NCI-H2107 treated with DMSO at 0.1 percent for 48 hours (cell line): Measurements from ENCODE around the gene SYTL5.

Experiments
- DNase-seq: peaks from one replicate; lab custom pipeline; 2025; ENCODE audit not compliant: unreplicated experiment; lab: John Stamatoyannopoulos, UW

The SYTL5 gene

GRCh38 chrX:38018766-38019425, 12.5 kb downstream of the SYTL5 start:
- DNase-seq: no peak

- no peak for DNase-seq
Observed at GRCh38 chrX:38028300-38028699, 21.9 kb downstream of the SYTL5 start.

- no peak for DNase-seq
Observed at GRCh38 chrX:38036466-38036865, 30.1 kb downstream of the SYTL5 start.

GRCh38 chrX:38038501-38038900, 32.1 kb downstream of the SYTL5 start:
- DNase-seq: no peak

- no peak for DNase-seq
Observed at GRCh38 chrX:38041237-38041636, 34.9 kb downstream of the SYTL5 start.

GRCh38 chrX:38044701-38045100, 38.3 kb downstream of the SYTL5 start:
- DNase-seq: no peak

- no peak for DNase-seq
Observed at GRCh38 chrX:38045538-38046096, 39.3 kb downstream of the SYTL5 start.

- DNase-seq: no peak
Observed at GRCh38 chrX:38048886-38049285, 42.5 kb downstream of the SYTL5 start.

GRCh38 chrX:38050806-38051205, 44.5 kb downstream of the SYTL5 start:
- no peak for DNase-seq

- DNase-seq: no peak
Observed at GRCh38 chrX:38052096-38052495, 45.7 kb downstream of the SYTL5 start.

GRCh38 chrX:38055170-38055847, 49.0 kb downstream of the SYTL5 start:
- DNase-seq: no peak

- no peak for DNase-seq
Observed at GRCh38 chrX:38060331-38060878, 54.1 kb downstream of the SYTL5 start.

GRCh38 chrX:38061335-38061734, 55.0 kb downstream of the SYTL5 start:
- DNase-seq: no peak

- DNase-seq: no peak
Observed at GRCh38 chrX:38066934-38067333, 60.6 kb downstream of the SYTL5 start.

- DNase-seq: no peak
Observed at GRCh38 chrX:38069273-38069672, 62.9 kb downstream of the SYTL5 start.

- DNase-seq: no peak
Observed at GRCh38 chrX:38069991-38070390, 63.6 kb downstream of the SYTL5 start.

- DNase-seq: no peak
Observed at GRCh38 chrX:38079463-38079862, 73.1 kb downstream of the SYTL5 start.

GRCh38 chrX:38080808-38081207, 74.5 kb downstream of the SYTL5 start:
- no peak for DNase-seq

- no peak for DNase-seq
Observed at GRCh38 chrX:38081909-38082308, 75.6 kb downstream of the SYTL5 start.

GRCh38 chrX:38082309-38082708, 76.0 kb downstream of the SYTL5 start:
- DNase-seq: no peak

- DNase-seq: no peak
Observed at GRCh38 chrX:38085813-38086212, 79.5 kb downstream of the SYTL5 start.
